GM18499 (cell line): Measurements from ENCODE around the gene FAM3C.
"Not testable (repeated sequence)": the region's sequence is repeated elsewhere in the genome, so short reads cannot be mapped to it uniquely, and the experiment has no call there.

Experiments used
- ATAC-seq: cut with Tn5 transposase; IDR thresholded peaks from one replicate; pipeline ENCODE4 v1.9.1; 2021; ENCODE audit warnings: moderate number of reproducible peaks; ENCODE audit not compliant: insufficient read depth, unreplicated experiment

FAM3C gene

DNA sequence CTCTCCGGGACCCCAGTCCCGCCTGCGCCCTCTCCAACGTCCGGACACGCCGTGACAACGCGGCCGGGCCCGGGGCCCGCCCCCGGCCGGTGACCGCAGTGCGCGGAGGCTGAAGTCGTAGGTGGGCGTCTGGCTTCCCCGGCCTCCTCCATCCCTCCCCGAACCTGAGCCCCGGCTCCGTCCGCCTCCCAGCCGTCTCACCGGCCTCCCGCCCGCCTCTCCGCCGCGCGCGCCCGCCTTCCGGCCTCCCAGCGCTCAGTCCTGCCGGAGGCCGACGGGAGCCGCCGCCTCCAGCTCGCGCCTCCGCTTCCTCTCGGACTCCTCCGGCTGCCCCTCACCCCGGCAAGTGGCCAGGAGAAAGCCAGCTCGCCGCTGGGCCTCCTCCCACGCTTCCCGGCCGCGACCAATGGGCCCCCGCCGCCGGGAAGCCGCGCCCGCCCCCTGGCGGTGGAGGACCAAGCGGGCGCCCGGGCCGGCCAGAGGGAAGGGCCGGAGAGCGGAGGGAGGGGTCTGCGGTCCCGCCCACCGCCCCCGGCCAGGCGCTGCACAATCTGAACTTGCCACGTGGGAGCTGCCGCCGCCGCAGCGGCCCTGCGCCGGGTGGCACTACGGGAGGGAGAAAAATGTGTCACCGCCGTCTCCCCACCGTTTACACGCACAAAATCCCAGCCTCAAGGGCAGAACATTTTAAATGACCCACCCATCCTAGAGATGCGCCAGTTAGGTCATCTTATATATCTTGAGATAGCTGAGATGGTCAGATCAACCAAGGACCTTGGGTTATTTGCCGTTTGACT is at the start of gene FAM3C:
TSS of gene FAM3C (minus strand) at position 348 of the 797 bp plus-strand sequence. CDS start 13,339 bp downstream, outside the sequence.
- ATAC-seq = peak; percentile 74

DNA sequence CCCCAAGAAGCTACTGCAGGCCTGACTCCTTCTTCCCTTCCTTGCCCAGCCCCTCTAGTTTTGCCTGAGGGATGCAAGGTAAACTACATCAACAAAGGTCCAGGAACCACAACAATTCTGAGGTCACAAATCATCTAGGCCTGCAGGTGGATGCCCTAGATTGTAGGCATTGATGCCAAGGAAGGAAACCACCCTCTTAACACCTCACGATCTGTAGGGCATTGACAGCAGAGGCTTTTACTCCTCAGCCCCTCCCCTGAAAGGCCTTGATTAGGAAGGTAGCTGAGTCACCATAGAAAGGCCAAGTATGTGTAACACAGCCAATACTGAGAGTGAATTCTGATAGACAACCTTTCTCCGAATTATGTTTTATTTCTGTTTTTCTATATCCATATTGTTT is 46.7 kb upstream of the FAM3C start:
- no peak for ATAC-seq

DNA sequence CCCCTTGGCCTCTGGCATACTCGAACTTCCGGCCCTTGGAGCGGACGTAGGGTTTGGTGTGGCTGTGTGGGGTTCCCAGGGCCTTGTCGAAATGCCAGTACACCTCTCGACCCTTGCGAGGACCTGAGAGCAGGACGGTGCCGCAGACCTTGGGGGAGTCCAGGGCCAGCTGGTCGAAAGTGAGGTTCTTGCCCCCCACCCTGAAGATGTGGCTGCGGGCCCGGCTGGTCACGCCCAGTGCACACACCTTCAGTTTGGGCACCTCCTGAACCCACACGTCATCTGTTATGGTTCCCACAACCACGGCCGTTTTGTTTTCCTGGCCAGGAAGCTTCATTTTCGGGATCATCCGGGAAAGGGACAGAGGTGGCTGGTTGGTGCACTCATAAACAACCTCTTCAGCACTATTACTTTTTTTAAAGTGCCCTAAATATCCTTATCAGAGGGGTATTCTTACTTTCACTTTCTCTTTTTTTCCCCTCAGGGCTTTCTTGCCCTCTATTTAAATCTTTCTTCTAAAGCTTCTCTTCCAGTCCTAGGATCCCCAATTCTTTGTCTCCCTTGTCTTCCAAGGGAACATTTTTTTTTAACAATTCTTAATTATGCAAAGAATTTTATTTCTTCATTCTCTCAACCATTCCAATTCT is 44.9 kb upstream of the FAM3C start:
- no peak for ATAC-seq

DNA sequence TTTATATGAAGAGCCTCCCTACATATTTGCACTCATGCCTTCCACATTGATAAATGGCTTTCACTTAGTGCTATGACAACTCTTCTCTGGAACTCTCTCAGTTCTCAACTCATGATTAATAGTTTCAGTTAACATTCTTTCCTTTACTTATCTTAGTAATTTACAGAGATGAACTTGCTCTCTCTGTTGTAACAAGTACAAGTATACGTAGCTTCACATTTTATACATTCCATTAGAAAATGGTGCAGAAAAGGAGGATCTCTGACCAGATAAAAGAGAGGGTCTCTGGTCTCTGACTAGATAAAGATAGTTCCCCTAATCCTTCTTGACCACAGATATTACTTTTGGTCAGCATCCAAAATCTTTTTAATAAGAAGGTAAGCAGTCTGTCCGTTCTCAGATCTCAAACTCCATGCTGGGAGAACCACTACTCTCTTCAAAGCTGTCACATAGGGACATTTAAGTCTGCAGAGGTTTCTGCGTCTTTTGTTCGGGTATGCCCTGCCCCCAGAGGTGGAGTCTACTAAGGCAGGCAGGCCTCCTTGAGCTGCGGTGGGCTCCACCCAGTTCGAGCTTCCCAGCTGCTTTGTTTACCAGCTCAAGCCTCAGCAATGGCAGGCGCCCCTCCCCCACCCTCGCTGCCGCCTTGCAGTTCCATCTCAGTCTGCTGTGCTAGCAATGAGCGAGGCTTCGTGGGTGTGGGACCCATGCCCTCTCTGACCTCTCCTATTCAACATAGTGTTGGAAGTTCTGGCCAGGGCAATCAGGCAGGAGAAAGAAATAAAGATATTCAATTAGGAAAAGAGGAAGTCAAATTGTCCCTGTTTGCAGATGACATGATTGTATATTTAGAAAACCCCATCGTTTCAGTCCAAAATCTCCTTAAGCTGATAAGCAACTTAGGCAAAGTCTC is 42.2 kb upstream of the FAM3C start:
- ATAC-seq = not testable (repeated sequence)

- ATAC-seq = no peak
Measured at GRCh38 chr7:121437470-121437869, 41.4 kb upstream of the FAM3C start.

DNA sequence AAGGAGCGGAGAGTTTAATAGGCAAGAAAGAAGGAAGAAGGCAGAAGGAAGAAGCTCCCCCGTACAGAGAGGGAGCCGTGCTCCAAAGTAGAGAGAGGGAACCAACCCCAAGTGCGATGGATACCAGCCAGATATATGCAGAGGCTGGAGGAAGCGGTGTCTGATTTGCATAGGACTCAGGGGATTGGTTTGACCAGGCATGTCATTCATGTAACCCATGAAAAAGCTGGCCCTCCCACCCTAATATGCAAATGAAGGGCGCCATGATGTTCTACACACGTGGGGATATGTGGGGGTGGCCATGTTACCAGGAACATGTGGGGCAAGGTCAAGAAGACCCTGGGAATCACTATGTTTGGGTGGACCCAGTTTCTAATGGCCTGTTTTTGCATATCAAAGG is 40.6 kb upstream of the FAM3C start:
- no peak for ATAC-seq

- no peak for ATAC-seq
Measured at GRCh38 chr7:121436136-121436535, 40.0 kb upstream of the FAM3C start.

- ATAC-seq = no peak
Measured at GRCh38 chr7:121433775-121434174, 37.7 kb upstream of the FAM3C start.

DNA sequence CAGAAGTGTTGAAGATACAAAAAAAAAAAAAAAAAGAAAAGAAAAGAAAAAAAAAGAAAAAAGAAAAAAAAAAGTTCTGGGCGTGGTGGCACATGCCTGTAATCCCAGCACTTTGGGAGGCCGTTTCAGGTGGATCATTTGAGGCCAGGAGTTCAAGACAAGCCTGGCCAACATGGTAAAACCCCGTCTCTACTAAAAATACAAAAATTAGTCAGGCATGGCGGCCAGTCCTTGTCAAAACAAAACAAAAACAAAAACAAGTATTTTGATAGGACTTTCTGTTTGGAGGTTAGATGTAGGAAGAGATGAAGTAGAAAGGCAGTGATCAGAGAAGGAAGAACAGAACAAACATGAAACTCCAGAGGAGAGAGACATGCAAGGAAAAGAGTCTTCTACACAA is 36.4 kb upstream of the FAM3C start:
- ATAC-seq = peak; percentile 82

DNA sequence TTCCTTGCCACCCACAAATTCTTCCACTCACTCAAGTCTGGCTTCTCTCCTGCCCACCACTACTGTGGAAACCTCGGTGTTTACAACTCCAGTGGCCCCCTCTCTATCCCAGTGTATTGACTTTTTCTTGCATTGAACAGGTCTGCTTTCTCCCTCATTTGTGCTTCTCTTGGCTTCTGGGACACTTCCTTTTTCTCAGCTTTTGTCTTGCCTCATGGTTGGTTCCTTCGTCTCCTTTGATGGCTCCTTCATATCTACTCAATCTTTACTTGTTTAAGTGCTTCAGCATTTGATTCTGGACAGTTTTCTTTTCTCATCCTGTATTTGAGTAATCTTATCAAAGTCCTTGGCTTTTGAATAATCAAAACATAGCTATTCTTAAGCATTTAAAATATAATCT is 35.9 kb upstream of the FAM3C start:
- ATAC-seq = no peak

- no peak for ATAC-seq
Measured at GRCh38 chr7:121431389-121431995, 35.4 kb upstream of the FAM3C start.

DNA sequence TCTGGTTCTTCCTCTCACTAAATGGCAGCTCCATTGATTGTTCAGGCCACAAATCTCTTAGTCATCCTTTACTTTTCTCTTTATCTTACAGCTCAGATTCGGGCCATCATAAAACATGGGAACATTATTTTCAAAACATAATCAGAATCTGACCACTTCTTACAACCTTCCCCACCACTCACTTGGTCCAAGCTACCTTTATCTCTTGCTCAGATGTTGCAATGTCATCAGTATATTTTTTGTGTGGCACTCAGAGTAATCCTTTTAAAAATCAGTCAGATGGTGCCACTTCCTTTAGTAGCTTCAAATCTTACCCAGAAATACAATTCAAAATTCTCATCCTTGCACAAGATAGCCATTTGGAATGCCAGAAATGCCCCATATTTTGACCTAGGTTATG is 34.5 kb upstream of the FAM3C start:
- no peak for ATAC-seq

DNA sequence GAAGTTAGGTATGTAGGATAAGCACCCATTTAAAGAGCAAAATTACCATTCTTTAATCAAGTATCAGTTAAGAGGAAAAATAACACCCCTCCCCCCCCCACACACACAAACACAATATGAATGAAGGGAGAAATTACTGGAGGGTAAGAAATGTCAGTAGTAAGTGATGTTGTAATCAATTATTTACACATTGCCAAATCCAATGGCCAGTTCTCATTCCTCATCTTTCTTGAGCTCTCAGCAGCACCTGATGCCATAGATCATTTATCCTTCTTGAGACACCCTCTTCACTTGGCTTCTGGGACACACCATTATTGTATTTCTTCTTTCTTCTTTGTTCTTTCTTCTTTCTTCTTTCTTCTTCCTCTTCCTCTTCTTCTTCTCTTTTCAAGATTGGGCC is 33.7 kb upstream of the FAM3C start:
- no peak for ATAC-seq

DNA sequence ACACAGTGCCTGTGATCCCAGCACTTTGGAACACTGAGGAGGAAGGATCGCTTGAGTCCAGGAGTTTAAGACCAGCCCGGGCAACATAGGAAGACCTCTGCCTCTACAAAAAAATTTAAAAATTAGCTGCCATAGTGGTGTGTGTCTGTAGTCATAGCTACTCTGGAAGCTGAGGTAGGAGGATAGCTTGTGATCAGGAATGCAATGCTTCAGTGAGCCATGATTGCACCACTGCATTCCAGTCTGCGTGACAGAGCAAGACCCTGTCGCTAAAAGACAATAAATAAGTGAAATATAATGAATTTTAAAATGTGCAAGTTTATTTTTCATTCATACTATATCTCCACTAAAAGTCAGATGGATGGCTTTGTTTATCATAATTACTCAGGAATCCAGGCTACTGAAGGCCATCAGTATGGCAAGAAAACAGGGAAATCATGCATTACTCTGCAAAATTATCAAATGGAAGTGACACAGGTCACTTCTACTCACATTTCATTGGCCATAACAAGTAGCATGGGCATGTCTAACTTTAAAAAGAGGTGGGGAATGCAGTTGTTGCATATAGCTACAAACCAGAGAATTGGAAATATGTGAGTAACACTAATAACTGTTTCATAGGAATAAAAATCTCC is 32.9 kb upstream of the FAM3C start:
- ATAC-seq = no peak

- ATAC-seq = not testable (repeated sequence)
Measured at GRCh38 chr7:121421743-121422142, 25.6 kb upstream of the FAM3C start.

- ATAC-seq = no peak
Measured at GRCh38 chr7:121420976-121421375, 24.9 kb upstream of the FAM3C start.

DNA sequence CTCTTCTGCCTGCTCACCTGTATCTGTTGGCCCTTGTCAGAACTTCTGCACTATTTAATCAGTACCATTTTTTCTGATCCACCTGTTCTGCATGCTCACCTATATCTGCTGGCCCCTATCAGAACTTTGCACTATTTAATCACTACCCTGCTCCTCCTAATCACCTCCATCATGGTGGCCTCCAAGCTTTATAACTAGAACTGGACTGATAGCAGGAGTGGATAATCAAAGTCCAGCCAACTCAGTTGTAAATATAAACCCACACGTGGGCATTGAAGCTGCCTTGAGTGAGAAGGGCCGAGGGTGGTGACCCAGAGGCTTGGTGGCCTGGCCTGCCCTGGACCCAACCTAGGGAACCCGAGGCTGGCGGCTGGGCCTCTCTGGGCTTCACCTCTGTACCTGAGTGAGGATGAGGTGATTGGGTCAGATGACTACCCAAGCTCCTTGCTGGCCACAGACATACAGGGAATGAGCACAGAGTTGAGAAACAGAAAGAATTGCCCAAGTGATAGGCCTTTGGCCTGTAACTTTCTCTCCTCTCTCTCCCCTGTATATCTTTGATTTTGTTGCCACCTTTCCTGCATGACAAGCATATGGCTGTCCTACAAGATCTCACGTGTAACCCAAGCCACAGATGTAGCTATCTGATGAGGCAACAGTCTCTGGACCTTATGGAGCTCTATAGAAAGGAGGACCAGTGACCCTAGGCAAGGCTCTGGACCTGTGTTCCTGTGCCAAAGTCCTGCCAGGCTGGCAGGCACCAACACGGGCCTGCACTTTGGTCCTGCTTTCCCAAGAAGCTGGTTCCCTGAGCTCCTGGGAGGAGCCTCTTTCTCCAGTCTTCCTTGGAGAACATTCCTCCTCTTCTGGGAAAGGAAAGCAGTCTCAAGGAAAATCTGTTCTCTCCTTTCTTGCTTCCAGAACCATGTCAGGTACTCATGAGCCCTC is 23.4 kb upstream of the FAM3C start:
- no peak for ATAC-seq

GRCh38 chr7:121416533-121416932 is 20.4 kb upstream of the FAM3C start:
- ATAC-seq = no peak

- ATAC-seq = no peak
Measured at GRCh38 chr7:121414436-121414835, 18.3 kb upstream of the FAM3C start.
